ENCODE data around the gene DHX58.

Gene DHX58

GRCh38 chr17:42109086-42109485 is 3.4 kb downstream of the DHX58 start:
- DNase-seq (ENCODE audit: low read depth, low spot score), result no peak
- TF ChIP-seq POLR2AphosphoS5 (IDR thresholded peaks at IDR 0.05; ENCODE audit: borderline replicate concordance, low read depth, low read length) (no peak), EZH2 (IDR thresholded peaks at IDR 0.05) (no peak), FOXP2 (optimal IDR thresholded peaks at IDR 0.05; ENCODE audit: control extremely low read depth, extremely low read length, insufficient read depth) (no peak)
- Histone ChIP-seq H3K9me3 (ENCODE audit: low read depth, low read length) (no peaks in the 10 kb centered on the region), H3K36me3 (ENCODE audit: insufficient read depth, low read length) (no peaks in the 10 kb centered on the region; the same call in 1 of the 2 replicates), H3K4me3 (no peak overlapping the region), H3K9ac (ENCODE audit: insufficient read length) (no peak overlapping the region), H3K27ac (no peak overlapping the region)

- no peak; the same call in 1 of the 2 replicates for TF ChIP-seq POLR2AphosphoS5 (IDR thresholded peaks at IDR 0.05; ENCODE audit: borderline replicate concordance, low read depth, low read length)
- TF ChIP-seq EZH2 (IDR thresholded peaks at IDR 0.05), result no peak
- no peak for TF ChIP-seq FOXP2 (optimal IDR thresholded peaks at IDR 0.05; ENCODE audit: control extremely low read depth, extremely low read length, insufficient read depth)
- no peak overlapping the region for H3K9ac ChIP-seq (ENCODE audit: insufficient read length)
- H3K36me3 ChIP-seq (ENCODE audit: insufficient read depth, low read length), result no peaks in the 10 kb centered on the region
- H3K4me3 ChIP-seq, result peak overlapping the region; percentile 68
- no peak for DNase-seq (ENCODE audit: low read depth, low spot score)
- no peak overlapping the region for H3K27ac ChIP-seq
- H3K9me3 ChIP-seq (ENCODE audit: low read depth, low read length), result no peaks in the 10 kb centered on the region
Observed at GRCh38 chr17:42107597-42108576, 4.6 kb downstream of the DHX58 start.

GRCh38 chr17:42107124-42107523 is 5.4 kb downstream of the DHX58 start:
- Histone ChIP-seq H3K36me3 (ENCODE audit: insufficient read depth, low read length) (no peaks in the 10 kb centered on the region), H3K4me3 (peak overlapping the region; percentile 68), H3K9ac (ENCODE audit: insufficient read length) (no peak overlapping the region), H3K9me3 (ENCODE audit: low read depth, low read length) (no peaks in the 10 kb centered on the region), H3K27ac (no peak overlapping the region)
- DNase-seq (ENCODE audit: low read depth, low spot score), result no peak
- TF ChIP-seq FOXP2 (optimal IDR thresholded peaks at IDR 0.05; ENCODE audit: control extremely low read depth, extremely low read length, insufficient read depth) (no peak), POLR2AphosphoS5 (IDR thresholded peaks at IDR 0.05; ENCODE audit: borderline replicate concordance, low read depth, low read length) (no peak), EZH2 (IDR thresholded peaks at IDR 0.05) (no peak)

- DNase-seq (ENCODE audit: low read depth, low spot score), result no peak
- Histone ChIP-seq H3K9ac (ENCODE audit: insufficient read length) (no peak overlapping the region), H3K9me3 (ENCODE audit: low read depth, low read length) (no peaks in the 10 kb centered on the region), H3K4me3 (no peak overlapping the region), H3K27ac (no peak overlapping the region), H3K36me3 (ENCODE audit: insufficient read depth, low read length) (no peaks in the 10 kb centered on the region)
- TF ChIP-seq POLR2AphosphoS5 (IDR thresholded peaks at IDR 0.05; ENCODE audit: borderline replicate concordance, low read depth, low read length), result no peak
- TF ChIP-seq FOXP2 (optimal IDR thresholded peaks at IDR 0.05; ENCODE audit: control extremely low read depth, extremely low read length, insufficient read depth), result no peak
- no peak for TF ChIP-seq EZH2 (IDR thresholded peaks at IDR 0.05)
Observed at GRCh38 chr17:42106009-42106408, 6.5 kb downstream of the DHX58 start.

- Histone ChIP-seq H3K4me3 (no peak overlapping the region), H3K9ac (ENCODE audit: insufficient read length) (no peak overlapping the region), H3K27ac (no peak overlapping the region), H3K36me3 (ENCODE audit: insufficient read depth, low read length) (no peaks in the 10 kb centered on the region), H3K9me3 (ENCODE audit: low read depth, low read length) (no peaks in the 10 kb centered on the region)
- TF ChIP-seq EZH2 (IDR thresholded peaks at IDR 0.05) (no peak), POLR2AphosphoS5 (IDR thresholded peaks at IDR 0.05; ENCODE audit: borderline replicate concordance, low read depth, low read length) (no peak), FOXP2 (optimal IDR thresholded peaks at IDR 0.05; ENCODE audit: control extremely low read depth, extremely low read length, insufficient read depth) (no peak)
- no peak for DNase-seq (ENCODE audit: low read depth, low spot score)
Observed at GRCh38 chr17:42104264-42104663, 8.2 kb downstream of the DHX58 start.

- no peak for DNase-seq (ENCODE audit: low read depth, low spot score)
Observed at GRCh38 chr17:42103221-42103954, 9.1 kb downstream of the DHX58 start.

GRCh38 chr17:42101513-42102292 is 10.8 kb downstream of the DHX58 start:
- H3K9ac ChIP-seq (ENCODE audit: insufficient read length), result no peak overlapping the region
- no peak for DNase-seq (ENCODE audit: low read depth, low spot score)
- no peak overlapping the region for H3K4me3 ChIP-seq
- no peak overlapping the region for H3K27ac ChIP-seq
- H3K36me3 ChIP-seq (ENCODE audit: insufficient read depth, low read length), result no peaks in the 10 kb centered on the region
- TF ChIP-seq POLR2AphosphoS5 (IDR thresholded peaks at IDR 0.05; ENCODE audit: borderline replicate concordance, low read depth, low read length) (no peak), EZH2 (IDR thresholded peaks at IDR 0.05) (no peak), FOXP2 (optimal IDR thresholded peaks at IDR 0.05; ENCODE audit: control extremely low read depth, extremely low read length, insufficient read depth) (no peak)
- no peaks in the 10 kb centered on the region for H3K9me3 ChIP-seq (ENCODE audit: low read depth, low read length)

More at GRCh38 chr17:42103221-42103954, 9.1 kb downstream of the DHX58 start:
- no peaks in the 10 kb centered on the region for H3K36me3 ChIP-seq (ENCODE audit: insufficient read depth, low read length)
- no peak overlapping the region for H3K4me3 ChIP-seq
- no peak overlapping the region for H3K9ac ChIP-seq (ENCODE audit: insufficient read length)
- H3K27ac ChIP-seq, result no peak overlapping the region
- no peak for TF ChIP-seq FOXP2 (optimal IDR thresholded peaks at IDR 0.05; ENCODE audit: control extremely low read depth, extremely low read length, insufficient read depth)
- no peak for TF ChIP-seq EZH2 (IDR thresholded peaks at IDR 0.05)
- TF ChIP-seq POLR2AphosphoS5 (IDR thresholded peaks at IDR 0.05; ENCODE audit: borderline replicate concordance, low read depth, low read length), result no peak
- no peaks in the 10 kb centered on the region for H3K9me3 ChIP-seq (ENCODE audit: low read depth, low read length)

All from SK-N-MC (cell line).